Activated gamma-delta T cell (primary cell): Measurements from ENCODE around the gene DGCR2.

Experiments
- DNase-seq: peaks from one replicate; lab custom pipeline; 2025; lab: John Stamatoyannopoulos, UW

Gene DGCR2

DNA sequence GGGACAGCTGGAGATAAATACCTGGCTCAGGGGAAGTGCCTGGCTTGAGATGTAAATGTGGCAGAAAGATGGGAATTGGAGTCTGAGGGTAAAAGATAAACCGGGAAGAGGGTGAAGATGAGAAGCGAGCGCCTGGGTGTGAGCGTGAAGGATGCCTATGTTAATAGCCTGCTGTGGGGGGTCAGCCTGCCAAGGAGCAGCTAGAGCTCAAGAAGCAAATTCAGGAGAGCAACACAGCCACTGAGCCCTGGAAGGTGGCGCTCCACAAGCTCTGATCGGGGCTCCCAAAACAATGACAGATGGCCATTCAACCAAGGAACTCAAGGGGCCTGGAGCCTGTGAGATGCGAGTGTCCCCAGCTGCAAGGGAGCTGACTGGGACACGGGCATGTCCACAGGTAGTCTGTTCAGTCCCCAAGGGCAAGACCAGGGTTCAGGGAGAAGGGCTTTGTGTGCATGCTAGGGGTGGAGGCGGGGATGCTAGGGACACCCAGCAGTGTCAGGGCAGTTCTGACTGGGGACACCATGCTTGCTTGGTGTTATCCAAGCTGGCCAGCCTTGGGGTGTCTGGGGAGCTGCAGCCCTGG lies 25.1 kb upstream of the DGCR2 start:
- no peak for DNase-seq

DNA sequence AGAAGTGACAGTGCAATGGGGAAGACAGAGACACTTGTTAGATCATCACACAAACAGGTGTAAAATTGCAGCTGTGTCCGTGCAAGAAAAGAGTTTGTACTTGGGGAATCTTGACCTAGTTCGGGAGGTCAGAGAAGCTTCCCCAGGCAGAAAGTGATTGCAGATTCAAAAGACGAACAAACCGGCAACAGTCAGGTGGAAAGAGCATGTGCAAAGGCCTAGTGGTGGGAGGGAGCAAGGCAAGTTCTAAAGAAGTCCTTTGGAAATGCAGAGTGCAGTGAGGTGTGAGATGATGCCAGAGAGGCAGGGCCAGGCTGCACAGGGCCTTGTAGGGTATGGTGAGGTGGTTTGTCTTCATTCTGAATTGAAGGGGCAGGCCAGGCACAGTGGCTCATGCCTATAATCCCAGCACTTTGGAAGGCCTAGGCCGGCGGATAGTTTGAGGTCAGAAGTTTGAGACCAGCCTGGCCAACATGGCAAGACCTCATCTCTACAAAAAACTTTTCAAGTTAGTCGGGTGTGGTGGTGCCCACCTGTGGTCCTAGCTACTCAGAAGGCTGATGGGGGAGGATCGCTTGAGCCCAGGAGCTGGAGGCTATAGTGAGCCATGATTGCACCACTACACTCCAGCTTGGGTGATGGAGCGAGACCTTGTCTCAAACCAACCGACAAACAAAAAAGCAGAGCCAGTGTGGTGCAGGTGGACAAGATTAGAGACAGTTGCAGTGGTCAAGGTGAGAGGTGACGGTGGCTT lies 24.2 kb upstream of the DGCR2 start:
- DNase-seq = no peak

DNA sequence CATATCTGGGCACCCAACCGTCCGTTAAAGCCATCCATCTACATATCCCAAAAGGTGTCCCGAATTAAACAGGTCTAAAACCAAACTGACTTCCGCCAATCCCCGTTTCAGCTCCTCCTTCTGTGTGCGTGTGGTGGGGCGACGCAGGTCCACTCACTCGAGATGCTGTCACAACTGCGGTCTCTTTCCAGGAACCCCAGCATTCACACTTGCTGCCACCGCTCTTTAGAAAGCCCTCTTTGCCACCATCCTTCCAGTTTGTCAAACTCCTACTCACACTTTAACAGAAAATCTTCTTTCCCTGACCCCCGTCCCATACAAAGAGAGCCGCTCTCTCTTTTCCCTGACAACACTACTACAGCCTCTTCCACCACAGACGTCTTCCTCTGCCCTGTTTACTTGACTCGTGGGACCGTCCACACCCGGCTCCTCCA lies 21.8 kb upstream of the DGCR2 start:
- DNase-seq = no peak

DNA sequence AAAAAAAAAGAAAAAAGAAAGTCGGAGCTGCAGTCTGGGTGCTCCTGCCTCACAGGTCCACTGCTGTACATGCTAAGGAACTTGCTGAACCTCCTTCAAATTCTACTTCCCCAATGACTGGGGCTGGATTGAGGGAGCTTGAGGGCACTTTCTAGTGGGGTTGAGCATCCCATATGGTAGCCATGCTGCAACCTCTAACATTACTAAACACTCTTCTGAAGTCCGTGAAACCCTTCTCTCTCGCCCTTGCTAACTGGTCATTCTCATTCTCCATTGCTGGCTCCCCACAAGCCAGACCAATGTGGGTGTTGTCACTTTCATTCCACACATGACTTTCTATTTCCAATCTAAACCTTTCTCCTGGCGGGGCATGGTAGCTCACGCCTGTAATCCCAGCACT lies 21.0 kb upstream of the DGCR2 start:
- no peak for DNase-seq

DNA sequence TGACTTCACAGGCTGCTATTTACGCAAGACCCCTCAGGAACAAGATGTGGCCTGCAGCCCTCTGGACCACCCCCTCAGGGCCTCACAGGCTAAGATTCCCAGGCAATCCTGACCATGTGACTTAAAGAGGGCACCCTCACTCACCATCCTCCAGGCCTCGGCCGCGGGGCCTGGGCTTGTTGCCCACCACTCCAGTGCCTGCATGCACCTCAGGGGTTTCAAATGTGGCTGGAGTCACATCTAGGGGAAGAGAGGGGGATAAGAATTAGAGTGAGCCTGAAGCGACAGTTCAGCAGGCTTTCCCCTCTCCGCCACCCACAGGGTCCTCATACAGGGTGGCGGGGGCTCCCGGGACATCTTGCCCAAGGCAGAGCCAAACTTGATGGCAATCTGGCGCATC lies 20.2 kb upstream of the DGCR2 start:
- no peak for DNase-seq

DNA sequence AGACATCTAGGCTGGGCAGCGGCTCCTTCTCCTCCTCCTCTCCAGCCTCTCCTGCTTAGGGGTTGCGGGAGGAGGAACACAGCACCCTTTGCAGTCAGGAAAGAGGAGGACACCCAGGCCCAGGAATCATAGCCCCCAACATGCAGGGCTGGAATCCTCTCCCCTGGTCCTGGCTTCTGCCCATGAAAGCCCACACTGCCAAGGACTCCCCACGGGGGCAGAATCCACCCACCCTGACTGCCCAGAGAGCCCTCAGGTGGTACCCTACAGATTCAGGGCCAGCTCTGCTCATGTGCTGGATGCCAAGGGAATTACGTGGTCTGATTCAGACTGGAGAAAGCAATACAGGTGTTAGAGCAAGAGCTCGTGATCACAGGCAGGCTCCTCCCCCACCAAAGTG lies 17.8 kb upstream of the DGCR2 start:
- no peak for DNase-seq

DNA sequence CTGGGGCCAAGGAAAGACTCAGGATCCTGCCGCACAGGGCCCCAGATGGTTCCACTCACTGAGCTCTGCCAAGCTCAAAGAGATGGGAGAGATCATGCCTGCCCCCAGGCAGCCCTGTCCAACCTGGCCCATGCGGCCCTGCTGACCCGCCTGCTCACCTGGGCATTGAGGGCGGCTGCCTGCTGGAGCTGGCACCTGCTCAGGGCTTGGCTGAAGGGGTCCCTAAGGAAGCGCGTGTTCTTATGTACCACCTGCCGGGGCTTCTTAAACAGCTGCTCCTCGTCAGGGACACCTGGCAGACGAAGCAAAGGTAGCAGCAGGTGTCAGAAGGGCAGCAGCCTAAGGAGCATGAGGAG lies 16.8 kb upstream of the DGCR2 start:
- DNase-seq = no peak

DNA sequence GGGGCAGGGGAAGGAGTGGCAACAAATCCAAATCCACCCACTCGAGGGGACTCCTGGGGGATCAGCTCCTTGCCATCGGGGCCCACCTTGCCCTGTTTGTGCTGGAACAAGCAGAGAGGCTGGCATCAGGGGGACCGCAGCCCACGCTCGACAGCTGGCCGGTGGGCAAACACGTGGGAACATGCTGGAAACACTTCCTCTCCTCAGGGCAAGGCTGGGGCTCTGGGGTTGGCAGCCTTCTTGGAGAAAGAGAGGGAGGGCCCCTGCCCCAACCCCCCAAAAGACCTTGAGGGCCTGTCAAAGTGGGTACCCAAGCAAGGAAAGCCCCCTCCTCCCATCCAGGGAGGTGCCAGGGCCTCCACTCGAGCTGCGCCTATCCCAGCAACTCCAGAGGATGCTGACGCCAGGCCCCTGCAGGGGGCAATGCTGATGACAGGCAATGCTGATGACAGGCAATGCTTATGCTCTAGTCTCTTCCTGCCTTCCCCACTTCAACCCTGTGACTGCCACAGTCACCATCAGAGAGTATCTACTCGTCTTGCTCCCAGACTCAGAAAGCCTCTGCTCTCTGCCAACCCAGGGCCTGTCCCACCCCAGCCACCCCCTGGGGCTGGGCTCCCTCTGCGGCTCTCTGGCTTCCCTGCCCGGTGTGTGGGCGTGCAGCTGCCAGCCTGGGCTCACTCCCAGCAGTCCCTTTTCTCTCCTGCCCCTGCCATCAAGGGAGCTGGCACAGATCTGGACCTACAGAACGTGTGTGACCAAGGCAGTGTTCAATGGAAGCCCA lies 16.2 kb upstream of the DGCR2 start:
- no peak for DNase-seq

DNA sequence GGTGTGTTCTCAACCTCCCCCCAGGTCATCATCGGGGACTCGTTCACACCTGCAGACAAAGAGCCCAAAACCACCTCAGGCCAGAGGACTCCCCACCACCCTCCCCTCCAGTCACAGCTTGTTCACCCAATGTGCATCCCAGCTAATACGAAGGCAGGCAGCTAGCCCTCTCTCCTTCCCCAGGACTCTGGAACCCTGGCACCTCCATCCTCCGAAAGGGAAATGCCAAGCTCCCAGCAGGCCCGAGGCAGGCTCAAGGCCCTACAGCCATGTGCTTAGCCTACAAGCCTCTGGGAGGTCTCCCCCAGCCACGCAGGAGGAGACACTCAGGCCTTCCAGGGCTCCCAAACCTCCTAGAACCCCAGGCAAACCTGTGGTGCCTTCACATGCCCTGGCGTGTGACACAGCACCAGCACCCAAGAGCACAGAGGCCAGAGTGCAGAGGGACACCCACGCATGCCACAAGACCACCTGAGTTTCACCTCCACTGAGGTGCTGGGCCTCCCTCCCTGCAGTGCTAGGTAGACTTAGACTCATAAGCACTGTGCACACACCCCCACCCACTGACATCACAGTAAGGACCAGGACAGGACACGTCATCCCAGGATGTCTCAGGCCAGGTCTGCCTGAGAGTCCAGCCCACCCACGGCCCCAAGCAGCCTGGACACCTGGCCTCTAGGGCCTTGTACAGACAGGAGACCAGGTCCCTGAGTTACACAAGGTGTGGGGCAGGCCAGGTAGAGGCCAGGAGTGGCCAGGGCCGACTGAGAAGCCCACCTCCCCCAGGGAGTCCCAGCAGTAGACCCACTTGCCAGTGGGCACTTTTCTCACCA lies 15.4 kb upstream of the DGCR2 start:
- DNase-seq = no peak

DNA sequence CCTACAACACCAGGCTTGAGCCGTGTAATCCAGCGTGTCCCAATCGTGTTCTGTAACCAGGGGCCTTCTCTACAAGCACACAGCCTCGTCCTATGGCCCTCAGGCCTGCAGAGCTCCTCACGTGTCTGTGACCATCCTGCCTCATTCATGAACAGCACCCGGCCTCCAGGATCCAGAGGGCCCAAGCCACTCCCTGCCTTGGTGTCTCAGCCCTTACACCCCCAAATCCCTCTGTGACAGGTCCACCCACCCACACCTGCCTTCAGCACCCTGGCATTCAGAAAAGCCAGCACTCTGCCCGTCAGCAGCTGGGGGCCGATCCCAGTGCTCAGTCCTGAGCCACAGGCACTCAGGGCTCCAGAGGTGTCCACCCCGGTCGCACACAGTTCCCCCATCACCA lies 14.7 kb upstream of the DGCR2 start:
- no peak for DNase-seq

DNA sequence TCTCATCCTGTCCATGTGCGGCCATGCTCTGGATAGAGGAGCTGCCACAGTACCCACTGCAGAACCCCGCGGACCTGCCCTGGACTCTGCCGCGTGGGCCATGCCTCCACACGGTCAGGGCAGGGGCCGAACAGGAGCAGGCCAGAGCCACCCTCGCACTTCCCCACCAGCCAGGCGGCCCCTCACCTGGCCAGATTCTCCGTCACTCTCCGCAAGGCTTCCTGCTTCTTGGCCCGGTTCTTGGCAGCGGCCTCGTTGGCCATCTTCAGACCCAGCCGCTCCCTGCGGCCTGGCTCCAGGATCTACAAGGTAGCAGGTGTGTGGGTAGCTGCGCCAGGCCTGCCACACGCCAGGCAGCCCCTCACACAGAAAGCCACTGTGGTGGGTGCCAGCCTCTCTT lies 12.7 kb upstream of the DGCR2 start:
- no peak for DNase-seq

DNA sequence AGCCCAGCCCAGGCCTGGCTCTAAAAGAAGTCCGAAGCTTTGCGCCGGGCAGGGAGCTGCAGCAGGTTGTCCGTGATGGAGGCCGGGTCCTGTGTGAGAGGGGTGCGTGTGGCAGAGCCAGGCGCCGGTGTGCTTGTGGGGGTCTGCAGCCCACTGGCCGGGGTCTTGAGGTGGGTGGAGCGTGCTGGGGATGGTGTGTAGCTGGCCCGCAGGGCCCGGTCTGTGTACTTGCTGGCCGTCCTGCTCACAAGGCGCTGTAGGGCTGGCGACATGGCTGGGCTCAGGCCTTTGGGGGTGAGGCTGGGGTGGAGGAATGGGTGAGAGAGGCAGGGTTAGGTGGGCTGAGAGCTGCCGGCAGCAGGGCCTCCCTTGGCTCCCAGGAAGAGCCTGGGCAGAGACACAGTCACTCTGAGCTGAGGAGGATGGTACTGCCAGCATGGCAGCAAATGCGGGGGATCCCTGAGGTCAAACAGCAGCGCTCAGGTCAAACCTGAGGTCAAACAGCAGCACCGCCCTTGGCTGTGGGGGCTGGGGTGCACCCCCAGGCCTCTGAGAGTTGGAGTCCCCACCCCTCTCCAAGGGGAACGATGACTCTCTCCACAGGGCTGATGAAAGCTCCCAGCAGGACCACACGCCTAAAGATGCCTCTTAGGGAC lies 12.1 kb upstream of the DGCR2 start:
- DNase-seq = no peak

DNA sequence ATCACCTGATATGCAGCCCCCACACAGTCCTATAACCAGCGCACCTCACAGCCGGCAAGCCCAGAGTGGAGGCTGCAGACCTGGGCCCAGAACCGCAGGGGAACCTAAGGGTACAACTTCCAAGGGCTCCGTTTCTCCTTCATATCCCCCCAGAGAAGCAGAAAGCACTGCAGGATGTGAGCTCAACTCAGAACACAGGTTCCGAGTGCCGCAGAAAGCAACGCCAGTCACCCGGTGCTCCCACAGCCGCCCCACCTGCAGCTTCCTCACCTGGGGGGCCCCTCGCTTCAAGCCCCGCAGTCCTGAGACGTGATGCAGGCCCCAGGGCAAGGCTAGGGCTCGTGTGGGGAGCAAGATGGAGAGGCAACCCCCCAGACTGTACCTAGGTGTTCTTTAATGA lies 11.3 kb upstream of the DGCR2 start:
- DNase-seq = no peak

DNA sequence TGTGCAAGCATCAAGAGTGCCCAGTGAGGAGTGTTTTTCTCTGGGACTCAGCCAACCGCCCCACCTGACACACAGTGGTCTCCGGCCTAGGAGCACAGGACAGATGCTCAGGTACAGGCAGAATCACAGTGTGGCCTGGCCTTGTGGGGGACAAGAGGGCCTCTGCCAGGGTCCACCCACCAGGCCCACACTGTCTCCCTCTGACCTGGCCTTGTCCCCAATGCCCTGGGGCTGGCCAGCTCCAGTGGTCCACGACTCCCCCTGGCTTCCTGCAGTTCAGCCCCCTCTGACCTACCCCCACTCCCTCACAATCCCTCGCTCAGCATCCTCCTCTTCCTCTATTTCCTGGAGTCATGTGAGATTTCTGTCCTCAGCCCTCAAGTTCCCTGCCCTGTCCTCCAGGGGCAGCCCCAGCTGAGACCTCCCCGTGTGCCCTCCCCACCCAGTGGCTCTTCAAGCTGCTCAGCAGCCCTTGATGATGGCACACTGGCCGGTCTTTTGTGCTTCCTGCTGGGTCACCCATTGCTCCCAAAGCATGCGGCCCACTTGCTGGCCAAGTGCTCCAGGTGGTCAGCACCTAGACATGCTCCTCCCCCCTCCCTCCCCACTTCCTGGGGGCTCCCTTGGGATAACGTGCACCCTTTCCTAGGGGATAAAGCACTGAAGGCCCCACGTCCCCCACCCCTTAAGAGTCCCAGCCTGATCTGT lies 10.6 kb upstream of the DGCR2 start:
- no peak for DNase-seq

DNA sequence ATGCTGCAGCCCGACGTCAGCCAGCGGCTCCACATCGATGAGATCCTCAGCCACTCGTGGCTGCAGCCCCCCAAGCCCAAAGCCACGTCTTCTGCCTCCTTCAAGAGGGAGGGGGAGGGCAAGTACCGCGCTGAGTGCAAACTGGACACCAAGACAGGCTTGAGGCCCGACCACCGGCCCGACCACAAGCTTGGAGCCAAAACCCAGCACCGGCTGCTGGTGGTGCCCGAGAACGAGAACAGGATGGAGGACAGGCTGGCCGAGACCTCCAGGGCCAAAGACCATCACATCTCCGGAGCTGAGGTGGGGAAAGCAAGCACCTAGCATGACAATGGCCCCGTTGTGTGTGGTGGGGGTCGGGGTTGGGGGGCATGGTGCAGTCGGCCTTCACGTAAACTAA lies 9.9 kb upstream of the DGCR2 start:
- DNase-seq = no peak

DNA sequence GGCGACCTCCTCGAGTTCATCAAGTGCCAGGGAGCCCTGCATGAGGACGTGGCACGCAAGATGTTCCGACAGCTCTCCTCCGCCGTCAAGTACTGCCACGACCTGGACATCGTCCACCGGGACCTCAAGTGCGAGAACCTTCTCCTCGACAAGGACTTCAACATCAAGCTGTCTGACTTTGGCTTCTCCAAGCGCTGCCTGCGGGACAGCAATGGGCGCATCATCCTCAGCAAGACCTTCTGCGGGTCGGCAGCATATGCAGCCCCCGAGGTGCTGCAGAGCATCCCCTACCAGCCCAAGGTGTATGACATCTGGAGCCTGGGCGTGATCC lies 9.4 kb upstream of the DGCR2 start:
- DNase-seq = no peak

DNA sequence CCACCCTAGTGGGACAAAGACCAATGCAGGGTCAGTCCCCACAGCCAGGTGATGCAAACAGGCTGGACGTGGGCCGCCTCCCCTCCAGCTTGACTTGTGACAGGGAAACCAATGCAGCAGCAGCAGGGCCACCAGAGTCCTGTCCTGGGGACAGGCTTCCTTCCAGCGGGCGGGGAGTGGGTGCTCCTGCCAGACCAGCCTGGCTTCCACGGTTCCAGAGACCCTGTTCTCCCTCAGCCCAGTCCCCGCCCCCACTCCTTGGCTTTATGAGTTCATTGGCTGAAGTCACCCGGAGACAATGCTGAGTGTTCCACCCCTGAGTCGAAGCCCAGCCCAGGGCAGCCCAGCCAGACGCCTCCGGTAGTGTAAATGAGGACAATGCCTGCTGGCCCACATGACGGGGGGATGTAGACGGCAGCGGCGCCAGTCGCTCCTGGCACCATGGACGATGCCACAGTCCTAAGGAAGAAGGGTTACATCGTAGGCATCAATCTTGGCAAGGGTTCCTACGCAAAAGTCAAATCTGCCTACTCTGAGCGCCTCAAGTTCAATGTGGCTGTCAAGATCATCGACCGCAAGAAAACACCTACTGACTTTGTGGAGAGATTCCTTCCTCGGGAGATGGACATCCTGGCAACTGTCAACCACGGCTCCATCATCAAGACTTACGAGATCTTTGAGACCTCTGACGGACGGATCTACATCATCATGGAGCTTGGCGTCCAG lies 8.9 kb upstream of the DGCR2 start, which contains the start of gene TSSK2:
TSSK2 (plus strand) TSS at position 350 of the 726 bp plus-strand sequence; CDS start at position 442, 92 bp downstream.
- DNase-seq = no peak

DNA sequence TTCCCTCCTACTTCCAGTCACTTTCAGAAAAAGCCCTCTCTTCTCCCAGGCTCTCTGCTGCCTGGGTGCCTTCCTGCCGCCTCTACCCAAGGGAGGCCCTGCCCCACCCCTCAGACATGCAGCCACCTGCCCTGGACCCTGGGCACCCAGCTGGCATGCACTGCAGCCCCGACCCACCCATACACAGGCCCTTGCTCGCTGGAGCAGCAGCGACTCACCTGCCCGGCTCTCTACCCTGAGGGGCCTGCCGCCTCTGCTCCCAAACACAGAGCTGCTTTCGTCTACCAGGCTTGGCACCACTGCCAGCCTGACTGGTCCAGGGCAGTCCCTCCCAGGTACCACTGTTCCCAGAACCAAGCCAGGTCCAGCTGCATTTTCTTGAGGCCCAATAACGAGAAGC lies 7.7 kb upstream of the DGCR2 start:
- no peak for DNase-seq

DNA sequence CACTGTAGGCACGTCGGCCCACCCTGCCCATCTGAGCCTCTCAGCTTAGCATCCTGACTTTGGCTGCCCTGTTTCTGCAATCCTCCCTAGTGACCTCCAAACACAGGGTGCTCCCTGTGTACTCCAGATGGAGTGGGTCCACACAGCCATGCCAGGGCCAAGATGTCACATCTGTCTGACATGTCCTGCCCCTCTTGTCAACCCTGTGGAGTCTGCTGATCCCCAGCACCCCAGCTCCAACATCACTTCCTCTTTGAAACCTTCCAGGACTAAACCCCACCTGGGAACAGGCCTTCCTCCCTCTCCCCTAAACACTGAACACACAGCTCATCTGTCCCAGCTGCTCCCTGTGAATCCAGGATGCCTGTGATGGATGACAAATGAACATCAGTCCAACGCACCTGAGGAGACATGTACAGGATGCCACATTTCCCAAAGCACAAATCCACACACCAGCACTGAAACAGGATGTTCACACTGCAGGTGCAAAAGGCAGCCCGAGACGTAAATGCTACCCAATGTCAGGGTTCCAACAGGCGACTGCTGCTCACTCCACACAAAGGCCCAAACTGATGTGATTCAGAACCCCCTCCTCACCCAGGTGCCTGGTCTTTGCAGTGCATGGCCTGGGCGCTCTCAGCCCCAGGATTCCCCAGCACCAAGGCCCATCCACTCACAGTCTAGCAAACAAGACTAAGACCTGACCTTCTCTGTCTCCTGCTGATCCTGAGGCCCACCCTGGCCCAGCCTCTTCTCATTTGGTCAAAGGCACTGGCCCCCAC lies 6.9 kb upstream of the DGCR2 start:
- DNase-seq = no peak

DNA sequence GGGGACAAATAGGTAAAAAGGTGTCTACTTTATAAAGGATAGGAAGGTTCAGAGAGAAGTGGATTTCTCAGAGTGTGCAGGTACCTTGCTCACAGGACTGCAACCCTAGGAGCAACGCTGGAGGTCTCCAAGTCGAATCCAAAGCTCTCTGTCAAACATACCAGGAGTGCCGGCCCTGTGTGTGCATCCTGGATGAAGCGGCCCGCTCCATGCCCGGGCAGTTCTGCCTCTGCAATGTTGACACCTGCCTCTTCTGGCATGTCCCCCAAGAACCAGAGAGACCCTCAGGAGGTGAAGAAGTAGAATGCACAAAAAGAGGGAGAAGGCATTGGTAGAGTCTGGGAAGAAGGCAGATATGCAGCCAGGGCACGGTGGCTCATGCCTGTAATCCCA lies 5.8 kb upstream of the DGCR2 start:
- DNase-seq = no peak
